SH-SY5Y (cell line): ENCODE measurements around the gene NMRK2.

ENCODE experiments used
- GATA2 ChIP-seq: IDR thresholded peaks from 2 replicates; pipeline ENCODE4 v1.6.1; 2011; ENCODE audit warnings: mild to moderate bottlenecking, low read depth, low read length
- GATA3 ChIP-seq: IDR thresholded peaks from 2 replicates; pipeline ENCODE4 v1.6.1; 2011; ENCODE audit warnings: low read depth, mild to moderate bottlenecking, low read length, moderate library complexity

GRCh38 chr19:3895788-3896187, 37.1 kb upstream of the NMRK2 start:
- TF ChIP-seq GATA3 (no peak), GATA2 (no peak)
